Measurements from ENCODE around the gene ATF4.

The ATF4 gene

GRCh38 chr22:39560127-39560526, 39.8 kb downstream of the ATF4 start:
- DNase-seq, result no peak

- DNase-seq, result no peak
These were observed 42.6 kb downstream of the ATF4 start for GRCh38 chr22:39562839-39563489.

- no peak for DNase-seq
These were observed 43.4 kb downstream of the ATF4 start for GRCh38 chr22:39563571-39564428.

- no peak for DNase-seq
These were observed 45.1 kb downstream of the ATF4 start for GRCh38 chr22:39565414-39565944.

DNA sequence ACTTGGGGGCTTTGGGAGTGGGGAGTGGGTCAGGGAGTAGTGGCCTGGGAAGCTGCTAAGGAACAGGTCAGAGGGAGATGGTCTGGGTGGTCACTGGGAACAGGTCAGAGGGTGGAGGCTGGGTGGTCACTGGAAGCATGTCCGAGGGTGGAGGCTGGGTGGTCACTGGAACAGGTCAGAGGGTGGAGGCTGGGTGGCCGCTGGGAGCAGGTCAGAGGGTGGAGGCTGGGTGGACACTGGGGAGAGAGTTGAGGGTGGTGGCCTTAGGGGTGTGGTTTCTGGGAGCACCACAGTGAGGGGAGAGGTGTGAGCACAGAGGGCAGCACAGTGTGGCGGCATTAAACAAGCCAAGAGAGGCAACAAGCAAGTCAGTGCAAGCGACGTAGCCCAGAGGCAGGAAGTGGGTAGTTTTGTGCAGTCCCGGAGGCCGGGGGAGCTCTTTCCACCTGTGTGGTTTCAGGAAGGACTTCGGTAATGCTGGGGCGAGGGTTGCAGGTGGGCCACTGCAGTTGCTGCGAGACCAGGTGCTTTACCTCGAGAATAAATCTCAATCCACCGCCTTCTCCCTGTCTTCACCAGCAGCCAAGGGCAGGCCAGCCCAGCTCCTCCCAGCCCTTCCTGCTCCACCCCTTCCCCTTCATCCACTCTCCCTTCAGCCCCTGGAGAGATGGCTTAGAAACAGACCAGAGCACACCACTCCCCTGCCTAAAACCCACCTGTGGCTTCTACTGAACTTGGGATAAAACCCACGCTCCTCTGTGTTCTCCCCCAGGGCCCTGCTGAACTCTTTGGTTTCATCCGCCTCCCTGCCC, 47.0 kb downstream of the ATF4 start:
- no peak for DNase-seq

- DNase-seq, result no peak
These were observed 48.1 kb downstream of the ATF4 start for GRCh38 chr22:39568278-39568981.

- DNase-seq, result no peak
These were observed 48.7 kb downstream of the ATF4 start for GRCh38 chr22:39569066-39569465.

DNA sequence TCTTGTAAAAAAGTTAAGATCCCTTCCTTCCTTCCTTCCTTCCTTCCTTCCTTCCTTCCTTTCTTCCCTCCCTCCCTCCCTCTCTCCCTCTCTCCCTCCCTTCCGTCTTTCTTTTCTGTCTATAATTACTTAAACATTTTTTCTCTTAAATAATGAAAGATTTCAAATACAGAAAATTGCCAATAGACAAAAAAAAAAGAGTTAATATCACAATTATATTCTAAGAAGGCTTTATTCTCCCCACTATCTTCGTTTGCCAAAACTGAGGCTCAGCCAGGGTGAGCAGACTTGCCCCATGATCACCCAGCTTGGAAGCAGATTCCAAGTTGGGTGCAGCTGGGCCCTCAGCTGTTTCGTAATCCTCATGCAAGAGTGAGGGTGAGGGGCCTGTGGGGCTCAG, 49.9 kb downstream of the ATF4 start:
- no peak for DNase-seq

DNA sequence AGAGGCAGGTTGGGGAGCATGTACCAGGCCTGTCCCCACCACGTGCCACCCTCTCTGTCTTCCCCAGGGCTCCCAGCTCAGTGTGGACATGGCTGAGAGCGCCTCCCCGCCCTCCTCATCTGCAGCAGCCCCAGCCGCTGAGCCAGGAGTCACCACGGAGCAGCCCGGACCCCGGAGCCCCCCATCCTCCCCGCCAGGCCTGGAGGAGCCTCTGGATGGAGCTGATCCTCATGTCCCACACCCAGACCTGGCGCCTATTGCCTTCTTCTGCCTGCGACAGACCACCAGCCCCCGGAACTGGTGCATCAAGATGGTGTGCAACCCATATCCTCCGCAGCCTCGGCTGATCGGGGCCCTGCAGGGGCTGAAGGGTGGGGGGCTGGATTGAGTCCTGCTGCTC, 50.3 kb downstream of the ATF4 start, which contains the start of gene CACNA1I:
Gene CACNA1I (plus strand): TSS at position 89 of the 400 bp plus-strand sequence. CDS start 0 bp downstream, at position 89.
- no peak for DNase-seq

- DNase-seq, result no peak
These were observed 51.2 kb downstream of the ATF4 start for GRCh38 chr22:39571538-39571937.

Data from AML-193 (cell line).